ENCODE data around the gene MCF2L2. TPM values are rescaled to one million over a fixed set of nuclear protein-coding genes. Genes with fewer than 3 reads are reported as not detected.
A peak's percentile ranks its signal among the peaks of the same experiment; 100 is the strongest.

MCF2L2 gene
- total and polyA plus RNA-seq, 9 of the 15 experiments (the other 6 are each of a cell fraction or from before 2014, with no cell fraction given), result 0.56 to 4.2 (median 3.0) TPM

- Histone ChIP-seq H3K9ac (ENCODE audit: insufficient read depth in 1 of 2, low read depth in 2 of 2, low read length in 2 of 2) (no peak overlapping the region), H3K27me3 (ENCODE audit: control insufficient read depth in 2 of 2, insufficient read depth in 2 of 2, low read length in 2 of 2) (no peaks in the 10 kb centered on the region), H3K79me2 (ENCODE audit: control insufficient read depth, insufficient read depth, low read length) (no peaks in the 10 kb centered on the region), H3K9me3 (replicated peaks; ENCODE audit: control insufficient read depth, insufficient read depth, low read depth, low read length) (no peaks in the 10 kb centered on the region), H3K9me1 (ENCODE audit: control insufficient read depth, insufficient read depth, low read length) (no peaks in the 10 kb centered on the region), H3K4me3 (no peak overlapping the region), H4K20me1 (replicated peaks; ENCODE audit: control insufficient read depth, insufficient read depth, low read length) (no peaks in the 10 kb centered on the region), H3K27ac (ENCODE audit: extremely low read depth, low read depth, low read length) (no peak overlapping the region), H3K4me2 (ENCODE audit: insufficient read depth, low read length) (no peak overlapping the region), H3K36me3 (ENCODE audit: control insufficient read depth, insufficient read depth, low read length) (no peaks in the 10 kb centered on the region; the same call in 2 of the 3 replicates), H3K4me1 (replicated peaks in 1 of 2; ENCODE audit: control insufficient read depth in 2 of 2, insufficient read depth in 2 of 2, low read length in 2 of 2) (peaks cover 3 to 5% of the 10 kb centered on the region in 2 experiments; a peak in 3 of 5 replicates), H2AFZ (ENCODE audit: low read depth, low read length) (no peak overlapping the region)
- in situ Hi-C loops (cut with MboI) (no loop called here), intact Hi-C loops (cut with micrococcal nuclease) (no loop called here)
- no peak for TF ChIP-seq CBX3 (IDR thresholded peaks at IDR 0.05; ENCODE audit: borderline replicate concordance in 1 of 2, low read length in 2 of 2)
- no peak for TF ChIP-seq MIER1 (IDR thresholded peaks at IDR 0.05; ENCODE audit: low read depth)
- TF ChIP-seq ZNF436 (CRISPR knock-in tag; IDR thresholded peaks at IDR 0.05), result no peak
- TF ChIP-seq GTF2E2 (tag; IDR thresholded peaks at IDR 0.05), result no peak
- TF ChIP-seq GTF2A2 (tag; IDR thresholded peaks at IDR 0.05), result no peak
- TF ChIP-seq THAP12 (CRISPR knock-in tag; IDR thresholded peaks at IDR 0.05), result no peak
- no peak for TF ChIP-seq ZNF830 (CRISPR knock-in tag; IDR thresholded peaks at IDR 0.05)
- TF ChIP-seq CEBPG (CRISPR knock-in tag; IDR thresholded peaks at IDR 0.05), result no peak
- no peak for TF ChIP-seq CEBPG (tag; conservative IDR thresholded peaks at IDR 0.05 in 1 of 2, IDR thresholded peaks at IDR 0.05 in 1 of 2)
- no peak for TF ChIP-seq TCF7L2 (IDR thresholded peaks at IDR 0.05; ENCODE audit: low read depth, low read length)
- TF ChIP-seq RAD51 (IDR thresholded peaks at IDR 0.05; ENCODE audit: borderline replicate concordance, low read depth), result no peak
- TF ChIP-seq U2AF1 (optimal IDR thresholded peaks at IDR 0.05; ENCODE audit: low read depth, low read length), result no peak
- TF ChIP-seq HINFP (tag; conservative IDR thresholded peaks at IDR 0.05; ENCODE audit: low read depth), result no peak
- no peak for TF ChIP-seq ATF2 (CRISPR knock-in tag; IDR thresholded peaks at IDR 0.05)
- TF ChIP-seq HDAC8 (tag; IDR thresholded peaks at IDR 0.05), result no peak
- no peak for TF ChIP-seq BMI1 (IDR thresholded peaks at IDR 0.05; ENCODE audit: low read length)
- WGBS (ENCODE audit: insufficient coverage, low coverage, missing lambda C conversion rate), result 59% methylated on average over 13 of the region's 13 CpGs
- ChIA-PET POLR2A (interaction anchor here (1.1 kb wide), 1 partner anchor 14 kb away, joined by 3 read pairs; no protein-coding TSS in a partner anchor), CTCF (ENCODE audit: low intra/inter-chr PET ratio) (no interaction called here)
- no TSS peak for BruUV-seq (replicated peaks)
- peak; percentile 62 for ATAC-seq
- no peak for FAIRE-seq
- no peak for DNase-seq (ENCODE audit: extremely low read depth in 1 of 4, low spot score in 3 of 4)
Measured at GRCh38 chr3:183211352-183211751, 217.1 kb downstream of the MCF2L2 start.
